GM23338 (cell line): ENCODE results near the gene SMIM21. TPM values are rescaled to one million over a fixed set of nuclear protein-coding genes. Genes with fewer than 3 reads are reported as not detected.

Experiments used
- ATAC-seq: fragments of 200-7000 bp; cut with Tn5 transposase; 3 replicates; pipeline ENCODE4 v1.9.1; 2020
- DNase-seq: peaks from one replicate; pipeline ENCODE4 v3.0.0-alpha.2; 2015; ENCODE audit warnings: low spot score
- H2AFZ ChIP-seq: fragments of 200-600 bp; sonication (generic); 2 replicates; pipeline ENCODE4 v1.8.0; 2016; ENCODE audit warnings: antibody characterized with exemption, mild to moderate bottlenecking, moderate library complexity
- H3F3A ChIP-seq: fragments of 200-600 bp; sonication (generic); replicated peaks from 2 replicates; pipeline ENCODE4 v1.8.0; 2017; ENCODE audit warnings: antibody characterized with exemption, mixed run types, low read depth
- H3K27ac ChIP-seq: fragments of 200-600 bp; sonication (generic); 2 replicates; pipeline ENCODE4 v1.6.1; 2016; ENCODE audit warnings: low read depth
- H3K27me3 ChIP-seq: fragments of 200-600 bp; sonication (generic); 2 replicates; pipeline ENCODE4 v1.8.0; 2016; ENCODE audit warnings: mild to moderate bottlenecking, mixed run types, moderate library complexity; ENCODE audit not compliant: insufficient read depth
- H3K36me3 ChIP-seq: fragments of 200-600 bp; sonication (generic); 2 replicates; pipeline ENCODE4 v1.8.0; 2016; ENCODE audit warnings: mild to moderate bottlenecking; ENCODE audit not compliant: insufficient read depth
- H3K4me1 ChIP-seq: fragments of 200-600 bp; sonication (generic); 2 replicates; pipeline ENCODE4 v1.8.0; 2016; ENCODE audit warnings: mild to moderate bottlenecking, moderate library complexity; ENCODE audit not compliant: insufficient read depth
- H3K4me2 ChIP-seq: fragments of 200-600 bp; sonication (generic); 2 replicates; pipeline ENCODE4 v1.7.1; 2017; ENCODE audit warnings: mixed run types
- H3K4me3 ChIP-seq: fragments of 200-600 bp; sonication (generic); 2 replicates; pipeline ENCODE4 v1.6.1; 2016; ENCODE audit warnings: mixed run types
- H3K79me2 ChIP-seq: fragments of 200-600 bp; sonication (generic); replicated peaks from 2 replicates; pipeline ENCODE4 v1.8.0; 2017; ENCODE audit warnings: mild to moderate bottlenecking; ENCODE audit not compliant: insufficient read depth
- H3K9me2 ChIP-seq: fragments of 200-600 bp; sonication (generic); 2 replicates; pipeline ENCODE4 v1.8.0; 2017; ENCODE audit not compliant: insufficient read depth
- H4K20me1 ChIP-seq: fragments of 200-600 bp; sonication (generic); replicated peaks from 2 replicates; pipeline ENCODE4 v1.8.0; 2017; ENCODE audit warnings: mild to moderate bottlenecking; ENCODE audit not compliant: insufficient read depth
- H3K27ac Mint-ChIP-seq: 2 replicates; pipeline ENCODE4 v1.8.0; 2020; ENCODE audit warnings: inconsistent platforms, mild to moderate bottlenecking, moderate library complexity, mixed read lengths
- H3K27me3 Mint-ChIP-seq: 3 replicates; pipeline ENCODE4 v1.8.0; 2022; ENCODE audit warnings: low read depth, mild to moderate bottlenecking, moderate library complexity, mixed read lengths, inconsistent platforms; ENCODE audit not compliant: insufficient read depth, poor library complexity
- H3K36me3 Mint-ChIP-seq: 3 replicates; pipeline ENCODE4 v1.8.0; 2021; ENCODE audit warnings: low read depth, mild to moderate bottlenecking, inconsistent platforms, moderate library complexity, mixed read lengths
- H3K4me1 Mint-ChIP-seq: 3 replicates; pipeline ENCODE4 v1.8.0; 2020; ENCODE audit warnings: mild to moderate bottlenecking, inconsistent platforms, mixed read lengths
- H3K4me3 Mint-ChIP-seq: 3 replicates; pipeline ENCODE4 v1.8.0; 2021; ENCODE audit warnings: moderate library complexity, mild to moderate bottlenecking, inconsistent platforms, mixed read lengths
- H3K9me3 Mint-ChIP-seq: 3 replicates; pipeline ENCODE4 v1.8.0; 2020; ENCODE audit warnings: moderate library complexity, mild to moderate bottlenecking, inconsistent platforms, mixed read lengths
- CREB1 ChIP-seq: fragments of 250-450 bp; sonication (Bioruptor Pico); IDR thresholded peaks from 2 replicates; pipeline ENCODE4 v1.5.0; 2020; ENCODE audit warnings: low read depth, mild to moderate bottlenecking, moderate library complexity
- CTCF ChIP-seq, 2 experiments: fragments of 200-600 bp in 1 of 2; sonication (generic) in 1 of 2; conservative IDR thresholded peaks; 2 replicates each; pipeline versions ENCODE4 v1.5.1 to v1.6.1; 2016 to 2017; ENCODE audit warnings: antibody characterized with exemption in 2 of 2, low read depth in 2 of 2, mild to moderate bottlenecking in 2 of 2, moderate library complexity in 1 of 2
- STAT1 ChIP-seq: IDR thresholded peaks from one replicate; pipeline ENCODE4 v1.6.1; 2016; ENCODE audit warnings: antibody characterized with exemption; ENCODE audit not compliant: unreplicated experiment
- ZNF462 ChIP-seq: fragments of 250-450 bp; sonication (Bioruptor Pico); IDR thresholded peaks from 2 replicates; pipeline ENCODE4 v1.5.0; 2020; ENCODE audit warnings: mild to moderate bottlenecking, moderate library complexity
- polyA plus RNA-seq: library from polyadenylated mRNA; unstranded; fragments of >200 nt; fragmentation: Nextera tagmentation; extraction: Ambion mirVana; gene quantifications from 2 replicates; pipeline ENCODE4 v1.2.1, GENCODE V29; 2016
- total RNA-seq: library from RNA; depleted of rRNA; stranded (reverse); fragments of >200 nt; shearing (Covaris generic); gene quantifications from 2 replicates; pipeline ENCODE4 v1.2.3, GENCODE V29; 2014
- TF ChIP-seq, protein P1 (sequence below): IDR thresholded peaks from 2 replicates; pipeline ENCODE4 v1.6.1; 2016; ENCODE audit warnings: antibody characterized with exemption

The SMIM21 gene
- total and polyA plus RNA-seq, 2 experiments from 2014 or later = not detected

DNA sequence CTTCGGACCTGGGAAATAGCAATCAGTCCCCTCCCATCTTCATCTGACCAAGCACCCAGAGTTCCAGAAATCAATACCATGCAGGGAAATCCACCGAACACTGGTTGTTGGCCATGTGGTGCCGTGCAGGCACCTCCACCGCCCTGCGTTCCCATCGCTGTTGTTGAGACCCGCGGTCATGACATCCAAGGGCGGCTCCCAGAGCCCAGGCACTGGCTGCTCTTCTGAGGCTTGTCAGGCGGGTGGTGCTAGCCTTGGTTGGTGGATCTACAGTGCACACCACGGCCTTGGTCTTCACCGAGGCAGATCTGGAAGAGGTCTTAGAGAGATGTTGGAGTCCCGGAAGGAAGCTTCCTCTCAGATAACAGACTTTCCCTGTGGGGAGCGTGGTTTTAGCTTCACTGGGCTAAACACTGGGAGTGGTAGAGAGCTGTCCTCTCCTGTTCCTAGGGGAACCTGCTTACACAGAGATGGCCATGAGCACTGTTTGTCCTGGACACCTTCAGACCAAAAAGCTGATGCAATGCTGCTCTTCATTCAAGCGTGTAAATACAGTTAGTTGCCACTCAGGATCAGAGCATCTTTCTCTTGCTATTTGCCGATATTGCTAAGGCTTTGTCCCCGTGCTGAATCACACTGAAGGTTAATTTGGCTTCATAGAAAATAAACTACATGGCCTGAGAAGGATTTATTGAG is 58.3 kb downstream of the SMIM21 start (continued):
- TF ChIP-seq ZNF462 (CRISPR knock-in tag) (no peak), STAT1 (no peak), CREB1 (CRISPR knock-in tag) (no peak)
- TF ChIP-seq, protein P1, sequence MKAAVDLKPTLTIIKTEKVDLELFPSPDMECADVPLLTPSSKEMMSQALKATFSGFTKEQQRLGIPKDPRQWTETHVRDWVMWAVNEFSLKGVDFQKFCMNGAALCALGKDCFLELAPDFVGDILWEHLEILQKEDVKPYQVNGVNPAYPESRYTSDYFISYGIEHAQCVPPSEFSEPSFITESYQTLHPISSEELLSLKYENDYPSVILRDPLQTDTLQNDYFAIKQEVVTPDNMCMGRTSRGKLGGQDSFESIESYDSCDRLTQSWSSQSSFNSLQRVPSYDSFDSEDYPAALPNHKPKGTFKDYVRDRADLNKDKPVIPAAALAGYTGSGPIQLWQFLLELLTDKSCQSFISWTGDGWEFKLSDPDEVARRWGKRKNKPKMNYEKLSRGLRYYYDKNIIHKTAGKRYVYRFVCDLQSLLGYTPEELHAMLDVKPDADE = no peak

DNA sequence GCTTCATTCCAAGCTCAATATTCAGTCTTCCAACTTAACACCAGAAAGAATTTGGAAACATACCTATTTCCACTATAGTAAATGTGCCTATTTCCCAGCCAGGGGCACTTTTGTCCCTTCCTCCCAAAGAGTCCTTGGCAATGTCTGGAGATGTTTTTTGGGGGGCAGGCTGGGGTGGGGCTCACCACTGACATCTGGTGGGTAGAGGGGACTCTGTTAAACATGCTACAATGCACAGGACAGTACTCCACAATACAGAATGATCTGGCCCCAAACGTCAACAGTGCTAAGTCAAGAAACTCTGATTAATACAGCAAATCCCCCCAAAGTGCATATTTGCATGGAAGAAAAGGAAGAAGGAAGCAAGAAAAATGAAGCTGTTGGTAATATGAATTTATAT is 61.7 kb downstream of the SMIM21 start:
- H3K9me2 ChIP-seq = 0 out of 2 replicates have a peak, but pooled peaks cover 2% of the 10 kb centered on the region
- H3K4me2 ChIP-seq = no peak overlapping the region
- no peak overlapping the region for H3K4me3 ChIP-seq
- H2AFZ ChIP-seq = no peak overlapping the region
- H3K4me1 Mint-ChIP-seq = 0 out of 3 replicates have a peak, but pooled peaks cover 5% of the 10 kb centered on the region
- no peaks in the 10 kb centered on the region for H4K20me1 ChIP-seq
- no peak overlapping the region for H3K27ac ChIP-seq
- peak; percentile 10 to 14; a peak in 1 of 4 replicates for TF ChIP-seq CTCF (conservative IDR thresholded peaks at IDR 0.05; ENCODE audit: low read depth in 2 of 2)
- TF ChIP-seq CREB1 (CRISPR knock-in tag) = no peak
- H3K4me3 Mint-ChIP-seq = no peak overlapping the region
- ATAC-seq (no peak), DNase-seq (no peak)
- no peaks in the 10 kb centered on the region for H3K36me3 ChIP-seq
- peaks cover 4% of the 10 kb centered on the region for H3K27me3 Mint-ChIP-seq
- H3K79me2 ChIP-seq = no peaks in the 10 kb centered on the region
- H3K9me3 Mint-ChIP-seq = peaks cover under 1% of the 10 kb centered on the region; the same call in 1 of the 3 replicates
- H3K4me1 ChIP-seq = no peaks in the 10 kb centered on the region
- peaks cover 3% of the 10 kb centered on the region; the same call in 1 of the 3 replicates for H3K36me3 Mint-ChIP-seq
- H3K27ac Mint-ChIP-seq = no peak overlapping the region
- H3F3A ChIP-seq = no peaks in the 10 kb centered on the region
- no peaks in the 10 kb centered on the region for H3K27me3 ChIP-seq
